ENCODE data around the gene TCF7L2.

The TCF7L2 gene

DNA sequence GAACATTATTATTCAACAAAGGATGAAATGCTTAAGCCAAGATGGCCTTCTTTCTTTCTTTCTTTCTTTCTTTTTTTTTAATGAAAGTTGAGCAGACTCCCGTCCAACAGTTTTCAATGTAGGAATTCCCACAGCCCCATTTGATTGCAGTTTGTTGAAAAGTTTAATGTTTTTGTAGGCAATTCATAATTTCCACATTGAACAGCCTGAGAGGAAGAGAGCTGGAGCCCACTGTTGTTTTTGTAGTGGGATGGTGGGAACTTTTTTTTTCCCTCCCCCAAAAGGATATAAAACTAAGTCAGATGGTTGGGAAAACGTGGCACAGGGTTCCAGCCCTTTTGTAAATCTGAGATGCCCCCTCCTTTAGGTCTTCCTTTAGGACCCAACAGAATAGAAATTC, 86.6 kb downstream of the TCF7L2 start:
- TF ChIP-seq, protein P1, sequence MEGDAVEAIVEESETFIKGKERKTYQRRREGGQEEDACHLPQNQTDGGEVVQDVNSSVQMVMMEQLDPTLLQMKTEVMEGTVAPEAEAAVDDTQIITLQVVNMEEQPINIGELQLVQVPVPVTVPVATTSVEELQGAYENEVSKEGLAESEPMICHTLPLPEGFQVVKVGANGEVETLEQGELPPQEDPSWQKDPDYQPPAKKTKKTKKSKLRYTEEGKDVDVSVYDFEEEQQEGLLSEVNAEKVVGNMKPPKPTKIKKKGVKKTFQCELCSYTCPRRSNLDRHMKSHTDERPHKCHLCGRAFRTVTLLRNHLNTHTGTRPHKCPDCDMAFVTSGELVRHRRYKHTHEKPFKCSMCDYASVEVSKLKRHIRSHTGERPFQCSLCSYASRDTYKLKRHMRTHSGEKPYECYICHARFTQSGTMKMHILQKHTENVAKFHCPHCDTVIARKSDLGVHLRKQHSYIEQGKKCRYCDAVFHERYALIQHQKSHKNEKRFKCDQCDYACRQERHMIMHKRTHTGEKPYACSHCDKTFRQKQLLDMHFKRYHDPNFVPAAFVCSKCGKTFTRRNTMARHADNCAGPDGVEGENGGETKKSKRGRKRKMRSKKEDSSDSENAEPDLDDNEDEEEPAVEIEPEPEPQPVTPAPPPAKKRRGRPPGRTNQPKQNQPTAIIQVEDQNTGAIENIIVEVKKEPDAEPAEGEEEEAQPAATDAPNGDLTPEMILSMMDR (IDR thresholded peaks at IDR 0.05; ENCODE audit: low read depth, low read length, missing control alignments): no peak
- no peak overlapping the region for H3K4me3 ChIP-seq (replicated peaks; ENCODE audit: low read depth, low read length)
- DNase-seq (ENCODE audit: extremely low read depth, low read depth): no peak

DNA sequence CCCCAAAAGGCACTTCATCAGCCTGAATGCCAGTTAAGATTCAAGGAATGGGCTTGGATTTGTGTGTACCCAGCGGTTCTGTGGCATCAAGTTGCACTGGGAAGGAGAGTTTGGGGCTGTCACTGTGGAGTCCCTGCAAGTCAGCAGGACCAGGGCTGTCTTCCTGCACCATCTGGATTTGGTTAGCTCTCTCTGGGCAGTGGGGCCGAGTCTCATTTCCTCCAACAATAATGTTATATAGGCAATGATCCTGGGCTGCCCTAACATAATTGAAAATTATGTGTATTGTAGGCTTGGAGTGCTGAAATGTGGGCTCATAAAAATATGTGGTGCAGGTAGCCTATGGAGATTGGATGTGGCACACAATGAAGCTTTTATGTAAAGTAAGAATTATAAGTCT, 87.2 kb downstream of the TCF7L2 start:
- no peak for DNase-seq (ENCODE audit: extremely low read depth, low read depth)
- H3K4me3 ChIP-seq (replicated peaks; ENCODE audit: low read depth, low read length): no peak overlapping the region
- TF ChIP-seq, protein P1 (IDR thresholded peaks at IDR 0.05; ENCODE audit: low read depth, low read length, missing control alignments): no peak

DNA sequence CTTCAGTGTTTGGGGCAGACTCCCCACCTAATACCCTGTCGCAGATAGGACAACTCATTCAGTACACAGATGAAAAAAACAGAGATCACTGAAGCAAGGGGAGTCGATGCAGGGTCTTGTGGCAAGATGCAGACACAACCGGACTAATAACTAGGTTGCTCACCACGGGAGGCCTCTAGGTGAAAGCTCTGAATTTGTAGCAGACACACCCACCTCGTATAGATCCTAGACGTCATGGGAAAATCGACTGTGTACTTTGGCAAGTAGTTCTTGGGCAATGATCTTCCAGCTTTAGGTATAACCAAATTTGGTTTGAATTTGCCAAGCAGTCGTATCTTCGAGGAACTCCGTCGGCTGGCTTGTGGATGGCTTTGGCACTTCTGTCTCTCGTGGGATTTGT, 88.1 kb downstream of the TCF7L2 start:
- TF ChIP-seq, protein P1 (IDR thresholded peaks at IDR 0.05; ENCODE audit: low read depth, low read length, missing control alignments): no peak
- no peak for DNase-seq (ENCODE audit: extremely low read depth, low read depth)
- H3K4me3 ChIP-seq (replicated peaks; ENCODE audit: low read depth, low read length): no peak overlapping the region

DNA sequence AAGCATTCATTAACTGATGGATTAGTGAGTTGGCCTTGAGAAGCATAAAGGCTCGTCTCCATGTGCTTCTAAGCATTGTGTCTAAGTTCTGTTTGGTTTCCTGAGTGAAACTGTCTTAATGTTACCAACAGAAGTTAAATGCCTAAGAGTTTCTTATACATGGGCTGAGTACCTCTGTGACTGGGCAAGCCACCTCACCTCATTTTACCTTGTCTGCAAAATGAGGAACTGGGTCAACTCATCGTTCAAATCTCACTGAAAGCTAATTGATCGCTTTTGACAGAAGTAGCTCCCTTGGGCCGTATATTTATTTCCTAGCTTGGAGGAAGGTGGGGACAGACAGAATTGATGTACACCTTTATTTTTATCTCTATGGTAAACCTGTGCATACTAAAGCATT, 88.9 kb downstream of the TCF7L2 start:
- TF ChIP-seq, protein P1 (IDR thresholded peaks at IDR 0.05; ENCODE audit: low read depth, low read length, missing control alignments): no peak
- no peak for DNase-seq (ENCODE audit: extremely low read depth, low read depth)
- no peak overlapping the region for H3K4me3 ChIP-seq (replicated peaks; ENCODE audit: low read depth, low read length)

DNA sequence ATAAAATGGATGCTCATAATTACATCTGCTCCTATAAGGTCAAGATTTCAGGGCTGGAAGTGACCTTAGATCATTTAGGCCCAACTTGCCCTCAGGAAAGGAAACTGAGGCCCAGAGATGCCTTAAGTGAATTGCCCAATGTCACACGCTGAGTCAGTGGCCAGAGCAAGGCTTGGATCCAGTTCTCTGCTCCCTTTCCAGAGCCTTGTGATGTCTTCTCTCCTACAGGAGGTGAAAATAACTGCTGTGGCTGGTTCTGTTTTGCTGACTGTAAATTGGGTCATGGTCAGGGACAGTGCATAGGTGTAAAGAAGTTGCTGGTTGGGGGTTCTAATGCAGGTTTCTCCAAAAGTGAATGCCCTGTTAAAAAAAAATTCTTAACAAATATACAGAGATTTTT, 91.3 kb downstream of the TCF7L2 start:
- DNase-seq (ENCODE audit: extremely low read depth, low read depth): no peak
- TF ChIP-seq, protein P1 (IDR thresholded peaks at IDR 0.05; ENCODE audit: low read depth, low read length, missing control alignments): no peak
- no peak overlapping the region for H3K4me3 ChIP-seq (replicated peaks; ENCODE audit: low read depth, low read length)

DNA sequence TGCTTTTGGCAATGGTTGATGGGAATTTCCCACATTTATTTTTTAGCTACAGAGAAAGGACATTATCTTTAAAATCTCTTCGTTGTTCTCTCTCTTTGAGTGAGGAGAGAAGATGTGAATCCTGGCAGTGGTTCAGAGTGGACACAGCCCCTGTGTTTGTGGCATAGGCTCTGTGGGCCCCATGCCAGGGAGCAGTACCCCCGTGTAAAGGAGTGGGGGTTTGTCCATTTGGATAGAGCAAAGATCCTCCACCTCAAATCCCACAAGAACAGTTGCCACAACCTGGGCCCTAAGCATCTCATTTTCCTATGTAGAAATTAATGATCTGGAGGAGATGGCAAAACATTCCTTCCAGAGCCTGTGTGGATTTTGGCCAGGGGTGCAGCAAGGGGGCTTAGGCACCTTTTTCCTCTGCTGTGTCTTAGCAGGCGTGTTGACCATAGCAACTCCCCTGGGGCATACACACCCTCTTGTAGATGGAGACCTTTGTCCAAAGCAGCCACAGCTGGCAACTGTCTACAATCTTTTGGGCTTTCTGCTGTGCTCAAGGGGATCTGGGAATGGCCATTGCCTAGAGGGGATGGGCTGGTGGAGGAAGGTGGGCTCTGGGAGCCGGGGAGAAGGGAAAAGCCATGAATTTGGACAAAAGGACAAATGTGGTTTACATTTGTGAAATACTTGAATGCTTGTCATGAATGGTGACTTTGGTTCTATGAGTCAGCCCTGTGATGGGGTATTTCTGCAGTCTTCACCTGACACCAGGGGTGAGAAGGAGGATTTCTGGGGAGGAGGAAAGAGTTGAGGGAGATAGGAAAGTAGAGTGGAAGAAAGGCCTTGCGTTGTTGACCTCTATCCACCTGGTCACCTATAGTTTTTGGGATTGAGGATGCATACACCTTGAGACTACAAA, 92.0 kb downstream of the TCF7L2 start:
- no peak overlapping the region for H3K4me3 ChIP-seq (replicated peaks; ENCODE audit: low read depth, low read length)
- TF ChIP-seq, protein P1 (IDR thresholded peaks at IDR 0.05; ENCODE audit: low read depth, low read length, missing control alignments): no peak
- DNase-seq (ENCODE audit: extremely low read depth, low read depth): no peak

All from HFF-Myc (cell line).